Fibroblast of mammary gland (primary cell): ENCODE measurements around the gene TGIF1.

Experiments
- DNase-seq: peaks from one replicate; pipeline ENCODE4 v3.0.0-alpha.2; 2010; ENCODE audit warnings: low read depth
- H3K4me3 ChIP-seq: 2 replicates; pipeline ENCODE4 v1.5.1; 2011; ENCODE audit warnings: low read depth, mild to moderate bottlenecking, low read length, moderate library complexity; ENCODE audit not compliant: control insufficient read depth
- CTCF ChIP-seq: conservative IDR thresholded peaks from 2 replicates; pipeline ENCODE4 v1.5.1; 2011; ENCODE audit warnings: low read depth, low read length, inconsistent platforms; ENCODE audit not compliant: control insufficient read depth, insufficient read depth

The TGIF1 gene

GRCh38 chr18:3455090-3455635 is 5.2 kb downstream of the TGIF1 start:
- H3K4me3 ChIP-seq = peak overlapping the region; percentile 32
- TF ChIP-seq CTCF = no peak
- no peak for DNase-seq

- no peak for TF ChIP-seq CTCF
- H3K4me3 ChIP-seq = no peak overlapping the region
- peak; percentile 56 for DNase-seq
Measured at GRCh38 chr18:3455907-3456685, 6.1 kb downstream of the TGIF1 start.

GRCh38 chr18:3456686-3457069 is 6.7 kb downstream of the TGIF1 start:
- no peak for DNase-seq
- H3K4me3 ChIP-seq = no peak overlapping the region
- TF ChIP-seq CTCF = no peak

- H3K4me3 ChIP-seq = no peak overlapping the region
- DNase-seq = no peak
- no peak for TF ChIP-seq CTCF
Measured at GRCh38 chr18:3457261-3457724, 7.3 kb downstream of the TGIF1 start.

GRCh38 chr18:3458378-3458777 is 8.4 kb downstream of the TGIF1 start:
- no peak for DNase-seq
- TF ChIP-seq CTCF = no peak

GRCh38 chr18:3458952-3459853 is 9.2 kb downstream of the TGIF1 start:
- peak; percentile 87 for DNase-seq
- H3K4me3 ChIP-seq = no peak overlapping the region
- TF ChIP-seq CTCF = no peak

More at GRCh38 chr18:3458378-3458777, 8.4 kb downstream of the TGIF1 start:
- H3K4me3 ChIP-seq = no peak overlapping the region
